Fibroblast of villous mesenchyme (primary cell): ENCODE data around the gene COL23A1. TPM values are rescaled to one million over a fixed set of nuclear protein-coding genes. Genes with fewer than 3 reads are reported as not detected.

ENCODE experiments used
- DNase-seq: peaks from one replicate; pipeline ENCODE4 v3.0.0-alpha.2; 2010; ENCODE audit warnings: low read depth
- H3K4me3 ChIP-seq: 2 replicates; pipeline ENCODE4 v1.5.1; 2011; ENCODE audit warnings: low read depth, mild to moderate bottlenecking, low read length
- CTCF ChIP-seq: IDR thresholded peaks from 2 replicates; pipeline ENCODE4 v1.5.1; 2012; ENCODE audit warnings: low read depth, mild to moderate bottlenecking, low read length; ENCODE audit not compliant: insufficient read depth
- total RNA-seq: library from RNA; depleted of rRNA; stranded (reverse); fragments of >200 nt; gene quantifications from 2 replicates; pipeline ENCODE4 v1.2.3, GENCODE V29; 2012

Gene COL23A1
- total RNA-seq, 1 donor, result not detected

- no peak for TF ChIP-seq CTCF
- H3K4me3 ChIP-seq, result no peak overlapping the region
- no peak for DNase-seq
These were observed 262.1 kb downstream of the COL23A1 start for GRCh38 chr5:178327931-178328711.

DNA sequence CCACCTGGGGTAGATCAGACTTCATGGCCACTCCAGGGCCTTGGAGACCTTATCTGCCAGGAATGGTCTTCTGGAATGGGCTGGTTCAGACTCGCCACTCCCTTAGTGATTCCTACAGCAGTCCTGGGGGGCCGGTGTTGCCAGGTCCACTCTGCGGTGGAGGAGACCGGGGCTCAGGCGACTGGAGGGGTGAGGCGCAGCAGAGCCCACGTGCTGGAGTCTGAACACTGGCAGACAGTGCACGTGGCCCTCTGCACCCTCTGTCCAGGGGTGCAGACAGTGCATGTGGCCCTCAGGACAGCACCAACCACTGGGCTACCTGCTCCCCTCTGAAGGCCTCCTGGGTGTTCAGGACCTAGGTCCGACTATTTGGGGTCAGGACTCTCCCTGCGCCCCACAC lies 262.7 kb downstream of the COL23A1 start:
- H3K4me3 ChIP-seq, result no peak overlapping the region
- no peak for TF ChIP-seq CTCF
- DNase-seq, result no peak

DNA sequence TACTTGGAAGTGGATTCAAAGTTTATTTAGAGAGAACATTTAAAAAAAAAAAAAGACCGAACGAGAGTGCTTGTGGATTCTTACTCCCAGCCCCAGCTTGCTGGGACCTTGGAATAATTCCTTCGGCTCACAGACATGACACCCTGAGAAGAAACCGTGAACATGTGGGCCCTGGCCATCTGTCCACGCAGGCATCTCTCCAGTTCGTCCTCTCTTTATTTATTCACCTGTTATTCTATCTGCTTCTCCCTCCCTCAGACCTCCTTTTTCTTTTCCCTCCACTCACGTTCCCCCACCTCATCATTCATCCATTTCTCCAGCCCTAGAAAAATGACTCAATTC lies 263.8 kb downstream of the COL23A1 start:
- TF ChIP-seq CTCF, result no peak
- no peak overlapping the region for H3K4me3 ChIP-seq
- no peak for DNase-seq

DNA sequence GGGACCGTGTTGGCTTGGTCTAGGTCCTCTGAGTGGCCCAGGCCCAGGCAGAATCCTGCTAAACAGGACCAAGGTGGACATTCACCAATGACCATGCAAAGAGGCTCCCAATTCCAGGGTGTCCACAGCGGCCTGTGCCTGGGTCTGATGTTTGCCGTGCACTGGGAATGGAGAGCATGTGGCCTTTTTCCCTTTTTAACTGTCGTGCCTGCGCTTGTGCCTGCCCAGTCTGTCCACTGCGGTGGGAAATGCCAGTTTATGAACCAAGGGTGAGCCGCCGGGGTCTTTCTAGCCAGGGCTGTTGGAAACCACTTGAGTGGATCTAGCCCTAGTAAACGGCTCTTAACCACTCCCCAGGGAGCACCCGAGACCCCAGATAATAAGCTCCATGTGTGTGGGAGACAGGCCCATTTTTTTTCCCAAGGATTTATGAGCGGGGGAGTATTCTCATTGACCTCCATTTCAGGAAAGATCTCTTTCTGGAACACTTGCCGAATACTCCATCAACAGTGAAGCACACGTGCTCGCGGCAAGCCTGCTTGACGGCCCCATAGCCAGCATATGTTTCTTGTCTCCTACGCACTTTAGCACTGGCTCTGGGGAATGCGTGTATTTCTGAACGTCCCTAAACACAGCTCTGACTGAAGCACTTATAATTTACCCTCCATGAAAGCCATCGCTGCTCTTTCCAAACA lies 264.4 kb downstream of the COL23A1 start:
- DNase-seq, result no peak
- no peak for TF ChIP-seq CTCF
- no peak overlapping the region for H3K4me3 ChIP-seq

GRCh38 chr5:178325311-178325678 lies 264.9 kb downstream of the COL23A1 start:
- TF ChIP-seq CTCF, result no peak

DNA sequence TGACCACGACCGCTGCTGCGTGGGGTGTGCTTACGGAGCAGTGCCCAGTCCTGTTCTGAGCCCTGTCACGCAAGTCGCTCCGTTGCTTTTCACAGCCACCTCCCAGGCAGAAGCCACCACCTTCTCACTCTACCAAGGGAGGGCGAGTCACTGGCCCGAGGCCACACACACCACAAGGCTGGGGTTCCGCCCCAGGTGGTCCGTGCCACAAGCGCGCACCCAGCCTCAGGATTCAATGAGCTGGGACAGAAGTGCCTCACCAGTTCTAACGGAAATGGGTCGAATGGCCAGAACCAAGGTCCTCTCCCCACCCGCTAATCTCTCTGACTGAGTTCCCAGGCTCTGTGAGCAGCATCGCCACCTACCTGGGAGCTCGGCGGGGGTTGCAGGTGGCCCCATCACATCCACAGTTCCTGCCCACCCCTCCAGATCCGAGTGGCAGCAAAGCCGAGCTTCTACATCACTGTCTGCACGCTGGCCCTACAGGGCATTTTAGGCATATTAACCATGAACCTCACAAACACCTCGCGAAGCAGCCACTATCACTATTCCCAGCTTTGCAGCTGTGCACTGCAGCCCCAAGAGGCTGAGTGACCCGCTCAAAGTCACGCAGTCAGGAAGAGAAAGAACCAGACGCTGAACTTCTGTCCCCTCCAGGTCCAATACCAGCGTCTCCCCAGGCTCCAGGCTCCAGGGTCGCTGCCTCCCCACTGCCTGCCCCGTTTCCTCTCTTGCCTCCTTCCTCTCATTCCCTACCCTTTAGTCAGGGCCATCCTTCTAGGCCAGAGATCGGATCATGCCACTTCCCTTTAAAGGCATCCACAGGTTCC lies 265.5 kb downstream of the COL23A1 start:
- no peak overlapping the region for H3K4me3 ChIP-seq
- no peak for TF ChIP-seq CTCF
- DNase-seq, result no peak

More at GRCh38 chr5:178325311-178325678, 264.9 kb downstream of the COL23A1 start:
- H3K4me3 ChIP-seq, result no peak overlapping the region
- DNase-seq, result no peak
